ENCODE data around the gene ZNF573. TPM values are rescaled to one million over a fixed set of nuclear protein-coding genes. Genes with fewer than 3 reads are reported as not detected.
"Not testable (repeated sequence)": the region's sequence is repeated elsewhere in the genome, so short reads cannot be mapped to it uniquely, and the experiment has no call there.

ZNF573 gene
- total RNA-seq = 10 to 100 TPM in 1 of 4 donors, 1 to 10 TPM in 2, under 1 TPM in 1; 0.75 to 29.3 (median 5.5) TPM

- in situ Hi-C loops (cut with MboI; ENCODE audit: low pct_ligation_motif_present in 1 of 4, low pct_unique_long_range_greater_than_20kb in 1 of 4, low sequenced_read_pairs in 3 of 4) = no loop called here
- H3K27me3 ChIP-seq = no peaks in the 10 kb centered on the region
- intact Hi-C loops (cut with DNase I; ENCODE audit: low total_unique reads) = no loop called here
- WGBS, 2 donors (ENCODE audit: low coverage in 1 of 2) = 0 to 1% methylated on average over 5 to 47 of the region's 47 CpGs
- H3K9me3 ChIP-seq = peaks cover under 1 to 1% of the 10 kb centered on the region in 2 donors
- peak; percentile 86 for DNase-seq
- TF ChIP-seq POLR2A (IDR thresholded peaks at IDR 0.05) (no peak), POLR2AphosphoS5 (IDR thresholded peaks at IDR 0.05) (peak; percentile 28 to 69 (median 64)), EP300 (IDR thresholded peaks at IDR 0.05; ENCODE audit: low read depth) (no peak), CTCF (IDR thresholded peaks at IDR 0.05) (peak in 4 of 5 experiments; percentile 19 to 33 (median 26))
- peak within 1 kb of the TSS; percentile 49 to 68 (median 62) for H3K4me3 ChIP-seq
- H3K27ac ChIP-seq = peak within 1 kb of the TSS; percentile 85 to 88 (median 86)
- H3K4me1 ChIP-seq = peaks cover 0 to 18% (median 11%) of the 10 kb centered on the region in 4 donors
- H3K36me3 ChIP-seq = no peaks in the 10 kb centered on the region
Observed at GRCh38 chr19:37779127-37780005, at the start of gene ZNF573. Gene ZNF573 (minus strand): TSS chr19:37779586. CDS start chr19:37773729, 5,857 bp downstream.

GRCh38 chr19:37817180-37817981 lies 38.0 kb upstream of the ZNF573 start:
- no peaks in the 10 kb centered on the region for H3K27me3 ChIP-seq
- DNase-seq = peak; percentile 66
- peak overlapping the region in 2 of 4 donors; percentile 1 to 40 for H3K27ac ChIP-seq
- H3K4me1 ChIP-seq = no peaks in the 10 kb centered on the region
- no peak for TF ChIP-seq POLR2A (IDR thresholded peaks at IDR 0.05)
- TF ChIP-seq POLR2AphosphoS5 (IDR thresholded peaks at IDR 0.05) = no peak
- no peak for TF ChIP-seq EP300 (IDR thresholded peaks at IDR 0.05; ENCODE audit: low read depth)
- no peak for TF ChIP-seq CTCF (IDR thresholded peaks at IDR 0.05)
- in situ Hi-C loops (cut with MboI; ENCODE audit: low pct_ligation_motif_present in 1 of 4, low pct_unique_long_range_greater_than_20kb in 1 of 4, low sequenced_read_pairs in 3 of 4) = no loop called here
- peaks cover 0 to 6% of the 10 kb centered on the region in 2 donors for H3K9me3 ChIP-seq
- intact Hi-C loops (cut with DNase I; ENCODE audit: low total_unique reads) = no loop called here
- peaks cover 0 to 7% (median 0%) of the 10 kb centered on the region in 4 donors for H3K36me3 ChIP-seq
- H3K4me3 ChIP-seq = peak overlapping the region; percentile 46 to 53 (median 49)
- 10 to 24% methylated on average over 2 to 55 of the region's 60 CpGs for WGBS, 2 donors (ENCODE audit: low coverage in 1 of 2)

GRCh38 chr19:37815611-37816010 lies 36.2 kb upstream of the ZNF573 start:
- H3K36me3 ChIP-seq; H3K27me3 ChIP-seq; H3K27ac ChIP-seq; H3K4me1 ChIP-seq; in situ Hi-C loops (cut with MboI; ENCODE audit: low pct_ligation_motif_present in 1 of 4, low pct_unique_long_range_greater_than_20kb in 1 of 4, low sequenced_read_pairs in 3 of 4); H3K9me3 ChIP-seq; H3K4me3 ChIP-seq; DNase-seq; intact Hi-C loops (cut with DNase I; ENCODE audit: low total_unique reads): not testable (repeated sequence)
- 87 to 89% methylated on average over 4 to 5 of the region's 5 CpGs for WGBS, 2 donors (ENCODE audit: low coverage in 1 of 2)

- DNase-seq = no peak
- TF ChIP-seq EP300 (IDR thresholded peaks at IDR 0.05; ENCODE audit: low read depth) (no peak), POLR2A (IDR thresholded peaks at IDR 0.05) (no peak), CTCF (IDR thresholded peaks at IDR 0.05) (no peak), POLR2AphosphoS5 (IDR thresholded peaks at IDR 0.05) (no peak)
- H3K27ac ChIP-seq = no peak overlapping the region
- no peaks in the 10 kb centered on the region for H3K36me3 ChIP-seq
- H3K4me1 ChIP-seq = no peaks in the 10 kb centered on the region
- in situ Hi-C loops (cut with MboI; ENCODE audit: low pct_ligation_motif_present in 1 of 4, low pct_unique_long_range_greater_than_20kb in 1 of 4, low sequenced_read_pairs in 3 of 4) (no loop called here), intact Hi-C loops (cut with DNase I; ENCODE audit: low total_unique reads) (no loop called here)
- no peaks in the 10 kb centered on the region for H3K27me3 ChIP-seq
- H3K4me3 ChIP-seq = no peak overlapping the region
- H3K9me3 ChIP-seq = peaks cover 0 to 6% of the 10 kb centered on the region in 2 donors
- 86% methylated on average over 2 of the region's 2 CpGs; no CpG with 5 or more reads in 1 of the 2 donors for WGBS, 2 donors (ENCODE audit: low coverage in 1 of 2)
Observed at GRCh38 chr19:37813340-37813739, 34.0 kb upstream of the ZNF573 start.

All from transverse colon (tissue), 4 donors.